ENCODE measurements around the gene GLYATL3.

DNA sequence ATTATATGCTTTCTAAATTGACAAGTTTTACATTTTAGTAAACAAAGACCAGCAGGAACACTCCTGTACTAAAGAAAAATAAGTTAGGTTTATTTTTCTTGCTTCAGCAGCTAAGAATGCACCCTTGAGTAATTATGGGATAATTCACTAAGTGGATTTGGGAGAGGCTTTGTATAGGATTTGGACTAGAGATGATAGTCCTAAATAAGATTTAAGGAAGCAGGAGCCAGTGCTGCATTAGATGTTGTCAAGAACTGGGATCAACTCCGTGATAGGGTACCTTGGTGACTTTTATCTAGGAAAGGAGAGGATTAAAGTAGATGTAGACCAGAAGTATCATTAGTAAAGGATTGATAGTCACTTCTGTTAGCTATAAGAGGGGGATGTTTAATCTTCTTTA lies 46.6 kb downstream of the GLYATL3 start:
- TF ChIP-seq TAF1 (IDR thresholded peaks at IDR 0.05; ENCODE audit: low read depth, low read length), result no peak
- TF ChIP-seq PAX5 (IDR thresholded peaks at IDR 0.05; ENCODE audit: insufficient read depth, low read length, severe bottlenecking), result no peak

Data from GM12891 (cell line).